PFSK-1 (cell line): ENCODE data around the gene LINC01488.

Experiments used
- POLR2AphosphoS5 ChIP-seq: IDR thresholded peaks from 2 replicates; pipeline ENCODE4 v1.6.1; 2012; ENCODE audit warnings: low read depth, mild to moderate bottlenecking, control low read depth, low read length, moderate library complexity
- SIN3A ChIP-seq: IDR thresholded peaks from 2 replicates; pipeline ENCODE4 v1.6.1; 2012; ENCODE audit warnings: mild to moderate bottlenecking, low read length, moderate library complexity, borderline replicate concordance; ENCODE audit not compliant: insufficient read depth

- TF ChIP-seq SIN3A (no peak), POLR2AphosphoS5 (no peak)
Measured at GRCh38 chr11:69497221-69497787, 15.8 kb downstream of the LINC01488 start.
